ENCODE measurements around the gene ERC1.

DNA sequence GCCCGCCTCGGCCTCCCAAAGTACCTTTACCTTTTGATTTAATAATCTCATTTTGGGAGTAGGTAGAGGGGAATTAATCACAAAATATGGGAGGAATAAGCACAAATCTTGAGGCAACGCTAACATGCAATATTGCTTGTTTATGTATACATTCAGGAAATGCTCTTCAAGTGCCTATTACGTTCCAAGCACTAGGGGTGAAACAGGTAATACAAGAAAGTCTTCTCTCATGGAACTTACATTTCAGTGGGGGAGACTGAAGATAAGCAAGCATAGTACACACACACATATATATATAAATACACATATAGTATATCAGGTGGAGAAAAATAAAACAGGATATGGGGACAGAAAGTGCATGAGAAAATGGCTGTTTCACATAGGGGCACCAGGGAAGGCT is 19.0 kb upstream of the ERC1 start:
- TF ChIP-seq, protein P1, sequence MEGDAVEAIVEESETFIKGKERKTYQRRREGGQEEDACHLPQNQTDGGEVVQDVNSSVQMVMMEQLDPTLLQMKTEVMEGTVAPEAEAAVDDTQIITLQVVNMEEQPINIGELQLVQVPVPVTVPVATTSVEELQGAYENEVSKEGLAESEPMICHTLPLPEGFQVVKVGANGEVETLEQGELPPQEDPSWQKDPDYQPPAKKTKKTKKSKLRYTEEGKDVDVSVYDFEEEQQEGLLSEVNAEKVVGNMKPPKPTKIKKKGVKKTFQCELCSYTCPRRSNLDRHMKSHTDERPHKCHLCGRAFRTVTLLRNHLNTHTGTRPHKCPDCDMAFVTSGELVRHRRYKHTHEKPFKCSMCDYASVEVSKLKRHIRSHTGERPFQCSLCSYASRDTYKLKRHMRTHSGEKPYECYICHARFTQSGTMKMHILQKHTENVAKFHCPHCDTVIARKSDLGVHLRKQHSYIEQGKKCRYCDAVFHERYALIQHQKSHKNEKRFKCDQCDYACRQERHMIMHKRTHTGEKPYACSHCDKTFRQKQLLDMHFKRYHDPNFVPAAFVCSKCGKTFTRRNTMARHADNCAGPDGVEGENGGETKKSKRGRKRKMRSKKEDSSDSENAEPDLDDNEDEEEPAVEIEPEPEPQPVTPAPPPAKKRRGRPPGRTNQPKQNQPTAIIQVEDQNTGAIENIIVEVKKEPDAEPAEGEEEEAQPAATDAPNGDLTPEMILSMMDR (conservative IDR thresholded peaks at IDR 0.05; ENCODE audit: low read depth, low read length): no peak
- TF ChIP-seq EZH2 (IDR thresholded peaks at IDR 0.05; ENCODE audit: low read length, unreplicated experiment) (no peak), EZH2phosphoT487 (IDR thresholded peaks at IDR 0.05; ENCODE audit: borderline replicate concordance, low read length) (no peak)
